K562 (cell line): Measurements from ENCODE around the gene NR0B2.

Source experiments
- ARNT ChIP-seq, 2 experiments: fragments of 450-650 bp; IDR thresholded peaks; 2 replicates each; pipeline ENCODE4 v1.6.1; 2016; ENCODE audit warnings: mild to moderate bottlenecking in 1 of 2
- CEBPB ChIP-seq: fragments of 450-650 bp; IDR thresholded peaks from 2 replicates; pipeline ENCODE4 v1.6.1; 2016; ENCODE audit warnings: missing genetic modification characterization, missing compliant biosample characterization
- CTCF ChIP-seq, 3 experiments: IDR thresholded peaks in 2 of 3; conservative IDR thresholded peaks in 1 of 3; 2 replicates each; pipeline ENCODE4 v1.5.1; 2011 to 2012; ENCODE audit warnings: low read length in 3 of 3, mild to moderate bottlenecking in 3 of 3, control low read depth in 2 of 3, improper control_type of control experiment in 1 of 3, inconsistent platforms in 1 of 3, low read depth in 1 of 3, mixed read lengths in 1 of 3, moderate library complexity in 1 of 3; ENCODE audit not compliant: insufficient read depth in 2 of 3
- DACH1 ChIP-seq: fragments of 450-650 bp; IDR thresholded peaks from 2 replicates; pipeline ENCODE4 v1.6.1; 2018; ENCODE audit not compliant: partially characterized antibody
- EZH2 ChIP-seq: IDR thresholded peaks from 2 replicates; pipeline ENCODE4 v1.6.1; 2012; ENCODE audit warnings: low read depth, mild to moderate bottlenecking, inconsistent platforms, low read length, borderline replicate concordance
- FOXJ3 ChIP-seq: sonication (generic); formaldehyde crosslinking; IDR thresholded peaks from 2 replicates; pipeline ENCODE4 v1.4.0; 2020; ENCODE audit warnings: mild to moderate bottlenecking, missing genetic modification reagents
- HNRNPH1 ChIP-seq: fragments of 200-400 bp; formaldehyde crosslinking; optimal IDR thresholded peaks from 2 replicates; pipeline ENCODE3; 2017; ENCODE audit warnings: low read depth, mild to moderate bottlenecking, low read length, moderate library complexity
- JUNB ChIP-seq: fragments of 450-650 bp; formaldehyde crosslinking; conservative IDR thresholded peaks from 2 replicates; pipeline ENCODE4 v1.4.0; 2020; ENCODE audit warnings: mild to moderate bottlenecking
- JUND ChIP-seq, 2 experiments: IDR thresholded peaks; 2 replicates in 1 of 2; 3 replicates in 1 of 2; pipeline ENCODE4 v1.6.1; 2011; ENCODE audit warnings: borderline replicate concordance in 2 of 2, low read depth in 2 of 2, low read length in 2 of 2, improper control_type of control experiment in 1 of 2, missing biosample characterization in 1 of 2, missing genetic modification characterization in 1 of 2, missing genetic modification reagents in 1 of 2
- NCOA1 ChIP-seq: fragments of 450-650 bp; IDR thresholded peaks from 2 replicates; pipeline ENCODE4 v1.6.1; 2016; ENCODE audit warnings: low read depth
- POLR2A ChIP-seq: fragments of 450-650 bp; conservative IDR thresholded peaks from 2 replicates; pipeline ENCODE4 v1.6.1; 2016
- POLR2AphosphoS5 ChIP-seq: IDR thresholded peaks from 2 replicates; pipeline ENCODE4 v1.6.1; 2011; ENCODE audit warnings: mild to moderate bottlenecking, low read depth, low read length, moderate library complexity; ENCODE audit not compliant: control insufficient read depth, insufficient read depth
- SRSF1 ChIP-seq: fragments of 200-400 bp; formaldehyde crosslinking; IDR thresholded peaks from 2 replicates; pipeline ENCODE4 v1.6.1; 2017; ENCODE audit warnings: mild to moderate bottlenecking, low read depth, low read length, moderate library complexity
- TF ChIP-seq, protein P1 (sequence below): sonication (generic); formaldehyde crosslinking; IDR thresholded peaks from 2 replicates; pipeline ENCODE4 v1.8.0; 2022; ENCODE audit warnings: mild to moderate bottlenecking, low read depth, missing genetic modification reagents

GRCh38 chr1:26900001-26900814, 13.6 kb downstream of the NR0B2 start, which contains the start of gene GPATCH3:
- TF ChIP-seq NCOA1, result no peak
- peak; percentile 87; the same call in 1 of the 2 replicates for TF ChIP-seq POLR2AphosphoS5
- TF ChIP-seq CEBPB (tag), result peak; percentile 88
- no peak for TF ChIP-seq JUNB (CRISPR knock-in tag)
- TF ChIP-seq POLR2A, result peak; percentile 96
- TF ChIP-seq DACH1, result no peak
- TF ChIP-seq CTCF (IDR thresholded peaks at IDR 0.05 in 2 of 3, conservative IDR thresholded peaks at IDR 0.05 in 1 of 3; ENCODE audit: insufficient read depth in 2 of 3, low read depth in 1 of 3, low read length in 3 of 3), result no peak
- TF ChIP-seq HNRNPH1, result no peak
- TF ChIP-seq, protein P1, sequence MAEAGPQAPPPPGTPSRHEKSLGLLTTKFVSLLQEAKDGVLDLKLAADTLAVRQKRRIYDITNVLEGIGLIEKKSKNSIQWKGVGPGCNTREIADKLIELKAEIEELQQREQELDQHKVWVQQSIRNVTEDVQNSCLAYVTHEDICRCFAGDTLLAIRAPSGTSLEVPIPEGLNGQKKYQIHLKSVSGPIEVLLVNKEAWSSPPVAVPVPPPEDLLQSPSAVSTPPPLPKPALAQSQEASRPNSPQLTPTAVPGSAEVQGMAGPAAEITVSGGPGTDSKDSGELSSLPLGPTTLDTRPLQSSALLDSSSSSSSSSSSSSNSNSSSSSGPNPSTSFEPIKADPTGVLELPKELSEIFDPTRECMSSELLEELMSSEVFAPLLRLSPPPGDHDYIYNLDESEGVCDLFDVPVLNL (CRISPR knock-in tag), result no peak
- TF ChIP-seq EZH2, result no peak
- 0 out of 4 replicates have a peak, but pooled peaks of 1 of the 2 experiments have one; percentile 33 for TF ChIP-seq ARNT (IDR thresholded peaks at IDR 0.05)
- no peak for TF ChIP-seq FOXJ3 (CRISPR knock-in tag)
- TF ChIP-seq SRSF1, result no peak
- TF ChIP-seq JUND (IDR thresholded peaks at IDR 0.05; ENCODE audit: borderline replicate concordance, low read depth, low read length), result no peak; the same call in 1 of the 2 replicates
- peak; percentile 12; the same call in 2 of the 3 replicates for TF ChIP-seq JUND (tag; IDR thresholded peaks at IDR 0.05; ENCODE audit: borderline replicate concordance, low read depth, low read length)
